MM.1S (cell line): ENCODE results near the gene EPHA6.

Source experiments
- EZH2 ChIP-seq: fragments of 300-600 bp; sonication (generic); optimal IDR thresholded peaks from 2 replicates; pipeline ENCODE3; 2017; ENCODE audit warnings: low read depth, mild to moderate bottlenecking, antibody characterized with exemption, low read length, mixed read lengths
- EZH2phosphoT487 ChIP-seq: fragments of 300-600 bp; sonication (generic); IDR thresholded peaks from 2 replicates; pipeline ENCODE4 v1.6.1; 2018; ENCODE audit warnings: antibody characterized with exemption, low read length
- TF ChIP-seq, protein P1 (sequence below): fragments of 300-600 bp; sonication (generic); IDR thresholded peaks from 2 replicates; pipeline ENCODE4 v1.5.1; 2016; ENCODE audit warnings: antibody characterized with exemption, low read length, mixed read lengths

DNA sequence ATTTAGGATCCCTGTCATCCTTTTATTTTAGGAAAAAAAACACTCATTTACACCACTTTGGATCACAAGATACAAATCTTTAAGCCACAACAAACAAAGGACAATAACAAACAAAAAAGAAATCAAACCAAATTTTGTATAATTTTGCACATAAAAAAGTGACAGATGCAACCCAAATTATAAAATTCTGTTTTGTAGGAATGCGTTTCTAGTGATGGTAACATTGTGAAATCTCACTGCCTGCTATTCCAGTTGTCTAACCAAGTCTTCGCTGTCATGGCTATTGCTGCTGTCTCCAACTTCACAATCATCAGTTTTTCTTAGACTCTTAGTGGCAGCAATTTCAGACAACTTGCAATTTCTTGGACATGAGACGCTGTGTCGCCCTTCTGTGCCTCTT lies 891.8 kb downstream of the EPHA6 start:
- TF ChIP-seq, protein P1, sequence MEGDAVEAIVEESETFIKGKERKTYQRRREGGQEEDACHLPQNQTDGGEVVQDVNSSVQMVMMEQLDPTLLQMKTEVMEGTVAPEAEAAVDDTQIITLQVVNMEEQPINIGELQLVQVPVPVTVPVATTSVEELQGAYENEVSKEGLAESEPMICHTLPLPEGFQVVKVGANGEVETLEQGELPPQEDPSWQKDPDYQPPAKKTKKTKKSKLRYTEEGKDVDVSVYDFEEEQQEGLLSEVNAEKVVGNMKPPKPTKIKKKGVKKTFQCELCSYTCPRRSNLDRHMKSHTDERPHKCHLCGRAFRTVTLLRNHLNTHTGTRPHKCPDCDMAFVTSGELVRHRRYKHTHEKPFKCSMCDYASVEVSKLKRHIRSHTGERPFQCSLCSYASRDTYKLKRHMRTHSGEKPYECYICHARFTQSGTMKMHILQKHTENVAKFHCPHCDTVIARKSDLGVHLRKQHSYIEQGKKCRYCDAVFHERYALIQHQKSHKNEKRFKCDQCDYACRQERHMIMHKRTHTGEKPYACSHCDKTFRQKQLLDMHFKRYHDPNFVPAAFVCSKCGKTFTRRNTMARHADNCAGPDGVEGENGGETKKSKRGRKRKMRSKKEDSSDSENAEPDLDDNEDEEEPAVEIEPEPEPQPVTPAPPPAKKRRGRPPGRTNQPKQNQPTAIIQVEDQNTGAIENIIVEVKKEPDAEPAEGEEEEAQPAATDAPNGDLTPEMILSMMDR, result no peak
- TF ChIP-seq EZH2 (no peak), EZH2phosphoT487 (no peak)
